CD14-positive monocyte (primary cell): Measurements from ENCODE around the gene KRT26. TPM values are rescaled to one million over a fixed set of nuclear protein-coding genes. Genes with fewer than 3 reads are reported as not detected.
A peak's percentile ranks its signal among the peaks of the same experiment; 100 is the strongest.

Experiments used
- DNase-seq, 3 donors: peaks; one replicate each; pipeline ENCODE4 v3.0.0-alpha.2; 2011 to 2022
- H2AFZ ChIP-seq: 2 replicates; pipeline ENCODE4 v1.6.0; 2012; ENCODE audit warnings: mild to moderate bottlenecking, low read depth, low read length, inconsistent platforms; ENCODE audit not compliant: insufficient read depth, poor library complexity, severe bottlenecking
- H3K27ac ChIP-seq, 2 donors: 1 replicate in 1 of 2; 2 replicates in 1 of 2; pipeline ENCODE4 v1.5.1; 2012 to 2013; ENCODE audit warnings: low read length in 2 of 2, control low read depth in 1 of 2, inconsistent platforms in 1 of 2, low read depth in 1 of 2, mild to moderate bottlenecking in 1 of 2
- H3K27me3 ChIP-seq, 2 donors: one replicate each; pipeline versions ENCODE4 v1.6.0 to v1.6.1; 2011 to 2013; ENCODE audit warnings: low read length in 2 of 2; ENCODE audit not compliant: control insufficient read depth in 2 of 2, insufficient read depth in 2 of 2
- H3K36me3 ChIP-seq, 2 donors: replicated peaks in 1 of 2; 1 replicate in 1 of 2; 2 replicates in 1 of 2; pipeline versions ENCODE4 v1.5.1 to v1.6.1; 2012 to 2013; ENCODE audit warnings: low read length in 2 of 2, control low read depth in 1 of 2, inconsistent platforms in 1 of 2, mild to moderate bottlenecking in 1 of 2; ENCODE audit not compliant: insufficient read depth in 2 of 2, control insufficient read depth in 1 of 2
- H3K4me1 ChIP-seq, 2 donors: 1 replicate in 1 of 2; 2 replicates in 1 of 2; pipeline versions ENCODE4 v1.5.1 to v1.6.1; 2012 to 2013; ENCODE audit warnings: low read length in 2 of 2, control low read depth in 1 of 2, inconsistent platforms in 1 of 2, mild to moderate bottlenecking in 1 of 2, moderate library complexity in 1 of 2; ENCODE audit not compliant: insufficient read depth in 2 of 2, control insufficient read depth in 1 of 2
- H3K4me2 ChIP-seq: replicated peaks from 2 replicates; pipeline ENCODE3; 2012; ENCODE audit warnings: low read length, moderate library complexity, mild to moderate bottlenecking; ENCODE audit not compliant: poor library complexity, severe bottlenecking; ENCODE audit errors: extremely low read depth
- H3K4me3 ChIP-seq, 3 experiments: fragments of 200-600 bp in 1 of 3; sonication (generic) in 1 of 3; replicated peaks in 1 of 3; 1 replicate in 2 of 3; 2 replicates in 1 of 3; pipeline ENCODE4 v1.5.1; 2011 to 2013; ENCODE audit warnings: low read length in 3 of 3, mild to moderate bottlenecking in 3 of 3, control low read depth in 2 of 3, low read depth in 2 of 3, inconsistent platforms in 1 of 3, moderate library complexity in 1 of 3
- H3K79me2 ChIP-seq: 2 replicates; pipeline ENCODE4 v1.6.0; 2012; ENCODE audit warnings: mild to moderate bottlenecking, control low read depth, inconsistent platforms, low read length, moderate library complexity; ENCODE audit not compliant: insufficient read depth
- H3K9ac ChIP-seq: 2 replicates; pipeline ENCODE4 v1.6.0; 2017; ENCODE audit warnings: low read length, mild to moderate bottlenecking; ENCODE audit not compliant: insufficient read depth, poor library complexity, severe bottlenecking
- H3K9me3 ChIP-seq, 2 donors: replicated peaks in 1 of 2; 1 replicate in 1 of 2; 2 replicates in 1 of 2; pipeline versions ENCODE4 v1.5.1 to v1.6.1; 2012 to 2013; ENCODE audit warnings: low read length in 2 of 2, control low read depth in 1 of 2; ENCODE audit not compliant: control insufficient read depth in 1 of 2, insufficient read depth in 1 of 2
- H4K20me1 ChIP-seq: 2 replicates; pipeline ENCODE4 v1.6.0; 2012; ENCODE audit warnings: mild to moderate bottlenecking, low read length, control low read depth, moderate library complexity; ENCODE audit not compliant: insufficient read depth
- H3K27ac Mint-ChIP-seq, 7 donors: one replicate each; pipeline ENCODE4 v1.8.0; 2020; ENCODE audit warnings: mild to moderate bottlenecking in 7 of 7, mixed read lengths in 7 of 7, moderate library complexity in 6 of 7, inconsistent platforms in 2 of 7
- H3K27me3 Mint-ChIP-seq, 3 donors: one replicate each; pipeline ENCODE4 v1.8.0; 2021 to 2022; ENCODE audit warnings: low read depth in 3 of 3, mild to moderate bottlenecking in 3 of 3, mixed read lengths in 3 of 3, moderate library complexity in 3 of 3, inconsistent platforms in 1 of 3
- H3K36me3 Mint-ChIP-seq, 2 donors: one replicate each; pipeline ENCODE4 v1.8.0; 2020; ENCODE audit warnings: mixed read lengths in 2 of 2, inconsistent platforms in 1 of 2, mild to moderate bottlenecking in 1 of 2
- H3K4me1 Mint-ChIP-seq: one replicate; pipeline ENCODE4 v1.8.0; 2020; ENCODE audit warnings: mild to moderate bottlenecking, mixed read lengths
- H3K4me3 Mint-ChIP-seq, 2 donors: one replicate each; pipeline ENCODE4 v1.8.0; 2020; ENCODE audit warnings: mild to moderate bottlenecking in 2 of 2, mixed read lengths in 2 of 2, moderate library complexity in 1 of 2
- H3K9me3 Mint-ChIP-seq, 7 donors: one replicate each; pipeline ENCODE4 v1.8.0; 2020 to 2022; ENCODE audit warnings: mixed read lengths in 7 of 7, mild to moderate bottlenecking in 6 of 7, moderate library complexity in 6 of 7, inconsistent platforms in 2 of 7
- WGBS: methylation state at CpG from one replicate; pipeline ENCODE4 v1.1.5; 2013; ENCODE audit warnings: missing lambda C conversion rate; ENCODE audit not compliant: insufficient coverage; 5-methylcytosine and 5-hydroxymethylcytosine counted together
- intact Hi-C, 2 donors: fragments of 100-400 bp; cut with micrococcal nuclease; formaldehyde crosslinking; loops; one replicate each; pipeline versions ENCODE4 v1.15.0 to v1.15.1; 2023
- polyA plus RNA-seq, 3 donors: library from polyadenylated mRNA; depleted of rRNA in 1 of 3; unstranded in 2 of 3; stranded (reverse) in 1 of 3; fragments of 300-500 nt in 2 of 3; fragments of >200 nt in 1 of 3; fragmentation: Illumina TruSeq in 2 of 3; gene quantifications; 1 replicate in 2 of 3; 2 replicates in 1 of 3; pipeline ENCODE4 v1.2.3, GENCODE V29; 2012 to 2021
- TF ChIP-seq, protein P1 (sequence below): fragments of 200-600 bp; IDR thresholded peaks from one replicate; pipeline ENCODE4 v1.8.0; 2022; ENCODE audit warnings: antibody characterized with exemption, mild to moderate bottlenecking

The KRT26 gene
- polyA plus RNA-seq, 3 donors = not detected

DNA sequence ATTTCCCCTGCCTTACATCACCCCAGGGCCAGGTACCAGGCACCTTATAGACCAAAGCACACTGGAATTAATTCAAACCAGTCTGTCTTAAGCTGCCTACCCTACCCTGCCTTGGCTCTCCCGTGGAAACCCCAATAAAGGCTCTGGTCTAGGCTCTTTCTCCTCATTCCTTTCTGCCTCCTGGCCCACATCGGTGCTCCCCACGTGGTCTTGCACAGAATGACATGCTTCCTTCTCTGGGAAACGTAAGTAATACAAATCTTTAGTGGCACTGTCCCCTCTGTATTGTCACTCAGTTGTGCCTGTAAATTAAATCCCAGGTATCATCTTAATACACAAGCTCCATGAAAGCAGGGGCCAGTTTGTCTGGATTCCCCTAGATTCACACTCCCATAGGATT is 33.4 kb downstream of the KRT26 start:
- H3K79me2 ChIP-seq = no peaks in the 10 kb centered on the region
- no peaks in the 10 kb centered on the region for H4K20me1 ChIP-seq
- Mint-ChIP-seq H3K27ac (peak overlapping the region in 1 of 7 donors; percentile 4), H3K4me3 (no peak overlapping the region), H3K36me3 (no peaks in the 10 kb centered on the region), H3K27me3 (peaks cover 10 to 23% (median 12%) of the 10 kb centered on the region in 3 donors), H3K4me1 (no peaks in the 10 kb centered on the region), H3K9me3 (peaks cover 0 to 17% (median 5%) of the 10 kb centered on the region in 7 donors)
- DNase-seq = no peak
- no peak overlapping the region for H3K9ac ChIP-seq
- intact Hi-C loops = no loop called here
- H3K36me3 ChIP-seq = no peaks in the 10 kb centered on the region
- no peak overlapping the region for H3K4me3 ChIP-seq
- no peak overlapping the region for H3K4me2 ChIP-seq
- H3K27me3 ChIP-seq = peaks cover 3 to 7% of the 10 kb centered on the region in 2 donors
- no peaks in the 10 kb centered on the region for H3K4me1 ChIP-seq
- no peak overlapping the region for H2AFZ ChIP-seq
- H3K9me3 ChIP-seq = no peaks in the 10 kb centered on the region
- TF ChIP-seq, protein P1, sequence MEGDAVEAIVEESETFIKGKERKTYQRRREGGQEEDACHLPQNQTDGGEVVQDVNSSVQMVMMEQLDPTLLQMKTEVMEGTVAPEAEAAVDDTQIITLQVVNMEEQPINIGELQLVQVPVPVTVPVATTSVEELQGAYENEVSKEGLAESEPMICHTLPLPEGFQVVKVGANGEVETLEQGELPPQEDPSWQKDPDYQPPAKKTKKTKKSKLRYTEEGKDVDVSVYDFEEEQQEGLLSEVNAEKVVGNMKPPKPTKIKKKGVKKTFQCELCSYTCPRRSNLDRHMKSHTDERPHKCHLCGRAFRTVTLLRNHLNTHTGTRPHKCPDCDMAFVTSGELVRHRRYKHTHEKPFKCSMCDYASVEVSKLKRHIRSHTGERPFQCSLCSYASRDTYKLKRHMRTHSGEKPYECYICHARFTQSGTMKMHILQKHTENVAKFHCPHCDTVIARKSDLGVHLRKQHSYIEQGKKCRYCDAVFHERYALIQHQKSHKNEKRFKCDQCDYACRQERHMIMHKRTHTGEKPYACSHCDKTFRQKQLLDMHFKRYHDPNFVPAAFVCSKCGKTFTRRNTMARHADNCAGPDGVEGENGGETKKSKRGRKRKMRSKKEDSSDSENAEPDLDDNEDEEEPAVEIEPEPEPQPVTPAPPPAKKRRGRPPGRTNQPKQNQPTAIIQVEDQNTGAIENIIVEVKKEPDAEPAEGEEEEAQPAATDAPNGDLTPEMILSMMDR = no peak
- 39% methylated on average over 4 of the region's 4 CpGs for WGBS
- H3K27ac ChIP-seq = no peak overlapping the region

DNA sequence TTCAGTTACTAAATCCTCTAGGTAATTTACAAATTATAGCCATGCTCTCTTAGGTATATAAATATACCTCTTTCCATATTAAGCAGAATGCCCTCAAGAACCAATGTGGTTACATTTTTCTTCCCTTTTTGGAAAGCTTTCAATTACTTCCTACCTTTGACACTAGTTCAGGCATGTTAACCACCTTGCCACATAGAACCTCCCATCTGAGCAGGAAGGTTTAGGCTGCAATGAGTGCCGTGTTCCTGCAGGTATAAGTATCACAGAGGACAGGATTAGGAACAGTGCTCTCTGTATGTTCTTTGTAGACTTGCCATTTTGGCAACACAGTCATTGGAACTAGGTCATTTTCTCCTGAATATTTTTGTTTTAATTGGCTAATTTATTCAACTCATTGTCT is 37.0 kb downstream of the KRT26 start:
- Histone ChIP-seq H3K79me2 (no peaks in the 10 kb centered on the region), H2AFZ (no peak overlapping the region), H3K4me2 (no peak overlapping the region), H3K27ac (no peak overlapping the region), H3K4me1 (no peaks in the 10 kb centered on the region), H3K36me3 (no peaks in the 10 kb centered on the region), H3K4me3 (no peak overlapping the region), H3K9me3 (no peaks in the 10 kb centered on the region), H3K9ac (no peak overlapping the region), H4K20me1 (no peaks in the 10 kb centered on the region), H3K27me3 (peaks cover 4 to 18% of the 10 kb centered on the region in 2 donors)
- Mint-ChIP-seq H3K9me3 (peaks cover 0 to 4% (median 1%) of the 10 kb centered on the region in 7 donors), H3K27me3 (peaks cover 11 to 32% (median 16%) of the 10 kb centered on the region in 3 donors), H3K36me3 (no peaks in the 10 kb centered on the region), H3K4me3 (peak overlapping the region in 1 of 2 donors; percentile 7), H3K27ac (no peak overlapping the region), H3K4me1 (no peaks in the 10 kb centered on the region)
- intact Hi-C loops = no loop called here
- no peak for DNase-seq
- TF ChIP-seq, protein P1 = no peak
- 100% methylated on average over 1 of the region's 1 CpG for WGBS
